HG03521 (cell line): ENCODE measurements around the gene C5orf58.

Experiments
- ATAC-seq: cut with Tn5 transposase; IDR thresholded peaks from one replicate; pipeline ENCODE4 v1.9.1; 2021; ENCODE audit warnings: mild to moderate bottlenecking, moderate library complexity; ENCODE audit not compliant: unreplicated experiment

C5orf58 gene

DNA sequence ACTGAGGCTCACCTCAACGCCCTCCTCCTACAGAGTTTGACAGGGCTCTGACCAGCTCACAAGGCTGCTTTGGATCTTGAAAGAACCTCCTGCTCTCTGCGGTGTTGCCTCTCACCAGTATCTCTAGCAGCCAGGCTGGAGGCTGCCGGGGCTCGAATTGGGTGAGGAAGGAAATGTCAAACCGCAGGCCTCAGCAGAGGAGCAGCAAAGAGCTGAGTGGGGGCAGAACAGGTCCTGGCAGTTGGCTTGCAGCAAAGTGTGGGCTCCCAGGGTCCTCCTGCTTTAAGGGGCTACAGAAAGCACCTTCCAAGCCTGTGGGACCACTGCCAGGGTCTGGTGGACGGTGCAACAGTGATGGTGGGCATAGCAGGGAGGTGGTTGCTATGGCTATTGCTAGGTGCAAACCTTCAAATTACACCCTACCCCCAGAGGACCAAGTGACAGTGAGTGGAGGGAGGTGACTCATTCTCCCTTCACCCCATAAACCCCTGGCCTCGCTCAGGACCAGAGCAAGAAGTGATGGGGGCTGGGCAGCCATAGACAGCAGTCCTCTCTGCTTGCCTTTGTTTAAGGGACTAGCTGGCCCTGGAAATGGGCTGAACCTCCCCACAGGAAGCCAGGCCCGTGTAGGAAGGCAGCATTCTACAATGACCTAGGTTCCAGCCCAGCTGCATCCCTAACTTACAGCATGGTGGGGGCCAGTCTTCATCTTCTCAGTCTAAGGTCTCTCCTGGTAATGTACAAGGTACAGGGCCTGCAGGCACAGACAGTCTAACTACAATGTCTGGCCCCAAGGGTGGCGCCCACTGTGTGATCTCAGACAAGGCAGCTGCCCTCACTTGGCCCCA, 46.0 kb downstream of the C5orf58 start:
- ATAC-seq: peak; percentile 86

DNA sequence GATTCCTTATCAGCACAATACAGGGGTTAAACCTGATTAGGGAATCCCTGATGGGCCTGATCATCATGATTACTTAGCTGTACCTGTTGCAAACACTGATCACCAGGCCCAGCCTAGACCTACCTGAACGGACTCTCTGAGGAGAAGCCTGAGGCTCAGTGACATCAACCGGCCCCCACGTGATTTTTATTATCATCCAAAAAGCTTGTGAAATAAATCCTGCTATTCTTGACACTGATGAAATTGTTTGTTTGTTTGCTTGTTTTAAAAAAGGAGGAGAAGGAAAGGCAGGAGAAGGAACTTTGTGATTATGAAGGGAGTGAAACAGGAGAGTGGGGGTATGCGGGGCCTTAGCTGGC, 46.7 kb downstream of the C5orf58 start:
- no peak for ATAC-seq

DNA sequence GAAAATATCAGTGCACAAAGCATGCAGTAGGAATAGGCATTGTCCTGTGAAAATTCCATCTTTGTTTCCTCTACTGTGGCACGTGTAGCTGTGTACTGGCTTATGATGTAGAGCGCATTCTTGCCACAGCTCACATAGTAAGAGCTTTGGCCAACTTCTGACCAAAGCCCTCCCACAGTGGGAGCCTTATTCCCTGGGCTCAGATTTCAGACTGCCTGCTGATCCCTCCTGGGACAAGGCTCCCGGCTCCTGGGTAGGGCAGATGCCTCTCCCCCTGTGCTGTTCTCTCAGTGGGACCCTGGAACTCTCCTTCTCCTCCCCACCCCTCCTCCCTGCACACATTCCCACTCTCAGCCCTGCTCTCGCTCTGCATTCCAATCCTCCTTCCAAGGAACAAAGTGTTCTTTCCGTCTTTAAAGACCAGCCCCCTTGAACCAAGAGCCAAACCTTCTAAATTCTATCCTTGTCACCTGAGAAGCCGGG, 47.3 kb downstream of the C5orf58 start:
- ATAC-seq: no peak

DNA sequence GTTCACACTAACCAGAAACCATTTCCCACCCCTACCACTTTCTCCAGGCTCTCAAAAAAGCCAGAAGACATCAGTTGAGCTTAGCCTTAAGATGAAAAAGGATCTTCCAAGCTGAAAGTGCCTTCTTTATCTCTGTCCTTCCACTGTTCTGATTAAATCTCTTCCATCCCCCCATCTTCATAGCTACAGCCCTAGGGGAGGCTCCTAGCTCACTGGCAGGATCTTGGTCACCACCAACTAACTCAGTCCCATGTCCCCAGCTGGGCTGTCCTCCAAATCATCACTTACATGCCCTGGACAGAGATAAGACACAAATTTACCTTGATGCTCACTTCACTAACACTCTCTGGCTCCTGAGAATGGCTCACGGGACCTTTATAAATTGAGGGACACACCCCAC, 50.5 kb downstream of the C5orf58 start:
- no peak for ATAC-seq

DNA sequence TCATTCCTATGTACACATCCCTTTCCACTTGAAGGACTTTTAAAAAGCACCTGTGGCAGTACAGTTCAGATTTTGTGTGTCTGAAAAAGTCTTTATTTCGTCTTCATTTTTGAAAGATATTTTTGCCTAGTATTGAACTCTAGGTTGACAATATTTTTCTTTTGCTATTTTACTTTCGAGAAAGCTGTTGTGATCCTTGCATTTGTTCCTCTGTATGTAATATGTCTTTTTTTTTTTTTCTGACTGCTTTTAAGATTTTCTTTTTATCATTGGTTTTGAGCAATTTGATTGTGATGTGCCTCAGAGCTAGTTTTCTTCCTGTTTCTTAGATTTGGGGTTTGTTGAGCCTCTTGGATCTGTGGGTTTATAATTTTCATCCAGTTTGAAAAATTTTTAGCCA, 51.4 kb downstream of the C5orf58 start:
- no peak for ATAC-seq

DNA sequence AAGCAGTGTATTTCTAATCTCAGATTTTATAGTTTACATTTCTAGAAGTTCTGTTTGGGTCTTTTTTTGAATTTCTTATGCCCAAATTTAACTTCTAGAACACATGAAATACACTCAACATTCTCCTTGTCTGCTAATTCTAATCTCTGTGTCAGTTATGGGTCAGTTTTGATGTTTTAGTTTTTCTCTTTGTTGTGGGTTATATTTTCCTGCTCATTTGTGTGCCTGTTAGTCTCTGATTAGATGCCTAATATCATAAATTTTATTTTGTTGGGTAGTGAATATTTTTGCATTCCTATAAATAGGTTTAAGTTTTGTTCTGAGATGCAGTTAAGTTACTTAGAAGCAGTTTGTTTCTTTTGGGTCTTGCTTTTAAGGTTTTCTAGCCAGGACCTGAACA, 52.4 kb downstream of the C5orf58 start:
- no peak for ATAC-seq

DNA sequence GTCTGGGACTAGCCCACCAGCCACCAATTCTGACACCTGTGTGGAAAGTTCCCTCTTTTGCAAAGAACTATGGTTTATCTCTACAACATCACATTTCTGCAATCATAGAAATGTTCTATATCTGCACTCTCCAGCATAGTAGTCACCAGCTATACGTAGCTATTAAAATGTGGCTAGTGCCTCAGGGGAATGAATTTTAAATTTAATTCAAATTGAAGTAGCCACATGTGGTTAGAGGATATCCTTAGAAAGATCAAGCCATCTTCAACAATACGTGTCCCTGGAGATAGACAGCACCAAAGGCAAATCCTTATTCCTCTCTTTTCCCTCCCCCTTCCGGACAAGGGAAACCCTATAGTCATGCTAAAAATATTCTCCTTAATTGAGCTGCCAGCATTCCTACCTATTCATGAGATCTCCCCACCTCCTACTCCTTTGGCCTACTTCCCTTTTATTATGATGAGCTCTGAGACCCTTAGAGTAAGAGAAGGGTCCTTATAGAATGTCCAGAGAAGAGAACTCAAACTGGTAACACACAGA, 53.7 kb downstream of the C5orf58 start:
- ATAC-seq: no peak

DNA sequence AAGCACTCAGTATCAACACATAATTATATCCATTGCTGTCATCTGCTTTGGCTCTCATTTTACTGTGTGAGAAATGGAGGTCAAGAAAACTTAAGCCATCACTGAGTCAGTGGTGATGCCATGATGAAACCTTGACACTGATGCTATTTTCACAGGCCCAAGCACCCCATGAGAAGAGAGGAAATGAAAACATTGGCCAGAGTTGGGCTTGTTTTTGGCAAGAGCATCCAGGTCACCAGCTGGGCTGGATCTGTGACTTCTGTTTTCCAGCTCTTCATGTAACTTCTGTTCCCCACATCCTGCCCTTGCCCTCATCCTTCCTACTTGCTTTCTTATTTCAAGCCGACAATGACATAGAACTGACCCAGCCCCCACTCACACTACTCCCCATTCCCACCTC, 54.7 kb downstream of the C5orf58 start:
- ATAC-seq: no peak

DNA sequence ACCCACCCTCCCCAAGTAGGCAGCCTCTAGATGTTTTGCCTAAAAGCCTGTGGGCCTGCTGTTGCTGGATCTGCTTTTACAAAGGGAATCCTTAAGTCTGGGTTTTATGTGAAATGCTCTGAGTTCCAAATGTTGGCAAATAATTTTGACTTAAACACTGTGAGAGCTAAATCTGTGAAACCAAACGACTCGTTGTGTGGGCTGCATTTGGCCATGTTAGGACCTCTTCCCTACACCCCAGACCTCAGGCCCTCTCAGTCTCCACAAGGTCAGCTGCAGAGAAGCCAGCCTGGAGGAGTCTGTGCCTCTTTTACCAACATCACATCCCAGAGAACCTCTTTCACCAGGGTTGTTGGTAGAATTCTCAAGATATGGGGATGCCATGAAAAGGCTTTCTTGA, 55.4 kb downstream of the C5orf58 start:
- no peak for ATAC-seq

DNA sequence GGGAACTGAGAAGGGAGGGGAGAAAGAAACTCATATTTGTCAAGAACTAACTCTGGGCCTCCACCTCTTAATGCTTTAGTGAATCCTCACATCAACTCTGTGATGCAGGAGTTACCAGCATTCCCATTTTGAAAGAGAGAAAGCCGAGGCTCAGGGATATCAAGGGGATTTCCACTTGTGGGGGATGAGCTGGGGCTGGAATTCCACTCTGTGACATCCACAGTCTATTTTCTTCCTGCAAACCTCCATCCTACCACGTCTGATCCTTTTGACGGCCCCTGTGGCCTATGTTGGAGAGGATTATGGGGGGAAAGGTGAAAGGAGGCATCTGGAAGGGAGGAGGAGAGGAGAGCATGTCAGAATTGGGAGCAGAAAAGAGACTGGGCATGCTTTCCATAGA, 55.8 kb downstream of the C5orf58 start:
- no peak for ATAC-seq

DNA sequence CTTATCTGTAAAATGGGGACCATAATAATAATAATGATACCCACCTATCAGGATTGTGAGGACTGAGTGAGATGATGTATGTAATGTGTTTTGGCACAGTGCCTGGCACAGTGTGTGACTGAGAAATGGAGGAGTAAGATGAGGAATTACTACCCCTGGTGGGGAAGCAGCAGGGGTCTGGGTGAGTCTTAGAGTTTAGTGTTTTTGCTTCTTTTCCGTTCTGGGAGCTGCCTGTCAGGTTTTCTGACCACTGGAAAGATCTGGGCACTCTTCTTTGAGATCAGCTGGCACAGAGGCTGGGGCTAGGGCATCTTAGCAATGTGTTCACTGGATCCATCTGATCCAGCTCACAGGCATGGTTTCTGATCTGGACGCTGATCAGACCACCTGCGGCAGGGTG, 56.3 kb downstream of the C5orf58 start:
- ATAC-seq: no peak

DNA sequence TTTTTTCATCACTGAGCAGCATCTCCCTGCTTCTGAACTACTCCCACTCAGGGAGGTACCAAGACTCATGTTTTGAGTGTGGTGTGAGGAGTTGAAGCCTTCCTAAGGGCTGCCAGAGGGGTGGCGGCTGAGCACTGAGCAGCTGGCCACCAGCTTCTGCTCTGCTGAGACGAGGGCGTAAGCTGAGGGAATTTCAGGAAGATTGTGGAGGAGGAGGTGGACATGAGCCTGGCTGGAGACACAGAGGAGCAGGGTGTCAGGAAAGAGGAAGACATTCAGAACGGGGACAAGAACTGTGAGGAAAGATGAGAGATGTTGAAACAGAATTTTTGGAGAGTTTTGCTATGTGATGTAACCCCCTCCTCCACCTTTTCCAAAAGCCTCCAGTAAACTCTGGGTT, 57.0 kb downstream of the C5orf58 start:
- ATAC-seq: no peak

DNA sequence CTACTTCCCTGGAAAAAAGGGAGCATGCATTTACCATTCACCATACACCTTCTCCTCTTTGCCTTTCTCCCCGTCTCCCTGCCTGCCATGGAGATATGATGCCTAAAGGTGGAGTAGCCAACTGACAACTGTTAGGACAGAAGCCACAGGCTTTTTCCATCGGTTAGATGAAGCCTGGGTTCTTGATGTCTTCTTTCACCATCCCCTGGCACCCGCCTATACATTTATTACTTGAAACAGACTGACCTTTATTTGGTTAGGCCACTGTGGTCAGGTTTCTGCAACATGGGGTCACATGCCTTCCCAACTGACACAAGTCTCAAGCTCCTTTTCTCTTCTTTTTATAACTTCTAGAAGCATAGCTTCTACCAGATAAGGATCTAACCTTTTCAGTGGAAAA, 57.7 kb downstream of the C5orf58 start:
- ATAC-seq: no peak

DNA sequence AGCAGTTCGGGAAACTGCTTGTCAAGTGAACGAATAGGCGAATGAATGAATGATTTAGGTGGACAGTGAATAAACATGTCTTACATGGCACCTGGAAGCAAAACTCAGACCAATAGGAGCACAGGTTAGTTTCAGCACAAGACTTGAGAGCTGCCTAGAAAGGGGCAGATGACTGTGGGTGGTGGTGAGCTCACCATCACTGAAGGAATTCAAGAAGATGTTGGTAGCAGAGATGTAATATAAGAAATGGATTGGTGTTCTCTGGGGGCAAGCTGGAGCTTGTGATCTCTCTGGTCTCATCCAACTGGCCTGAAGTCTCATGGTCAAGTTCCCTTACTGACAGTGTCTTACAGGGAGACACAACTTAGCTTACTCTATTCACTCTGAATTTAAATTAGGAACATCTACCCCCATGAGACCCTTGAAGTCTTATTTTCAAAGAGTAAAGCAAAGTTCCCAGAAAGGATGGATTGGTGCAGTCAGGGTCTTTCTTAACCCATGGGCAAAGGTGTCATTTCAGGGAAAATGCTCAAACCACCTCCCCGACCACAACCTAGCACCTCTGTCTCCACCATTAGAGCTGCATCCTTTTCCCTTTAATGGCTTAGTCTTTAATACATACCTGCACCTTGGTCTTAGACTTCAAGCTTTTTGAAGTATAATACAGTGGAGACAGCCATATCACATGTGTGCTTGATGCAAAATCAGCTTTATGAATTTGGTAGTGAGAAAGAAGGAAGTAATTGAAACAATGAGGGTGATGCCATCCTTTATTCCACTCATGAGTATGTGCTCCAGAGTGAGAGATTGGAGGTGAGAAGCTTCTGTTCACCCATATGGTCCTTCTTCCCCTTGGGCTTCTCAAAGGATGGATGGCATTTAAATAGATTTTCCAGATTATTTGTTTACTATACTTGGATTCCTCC, 59.7 kb downstream of the C5orf58 start:
- ATAC-seq: no peak

DNA sequence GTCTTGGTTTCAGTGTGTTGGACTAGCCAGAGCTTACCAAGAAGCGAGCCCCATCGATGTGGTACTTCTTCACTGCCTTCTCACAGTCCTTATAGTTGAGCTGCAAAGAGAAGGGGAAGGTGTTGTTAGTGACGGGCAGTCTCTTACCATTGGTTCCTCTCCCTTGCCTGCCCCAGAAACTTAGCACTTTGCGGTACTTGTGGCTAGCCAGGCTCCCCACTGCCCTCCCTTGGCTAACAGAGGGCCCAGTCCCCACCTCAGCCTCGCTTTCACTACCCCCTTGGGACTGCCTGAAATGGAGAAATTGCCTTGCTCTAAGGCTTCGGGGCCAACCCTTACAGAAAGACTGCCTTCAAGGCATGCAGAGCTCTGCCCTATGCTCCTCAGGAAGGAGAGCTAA, 60.5 kb downstream of the C5orf58 start:
- peak; percentile 74 for ATAC-seq

DNA sequence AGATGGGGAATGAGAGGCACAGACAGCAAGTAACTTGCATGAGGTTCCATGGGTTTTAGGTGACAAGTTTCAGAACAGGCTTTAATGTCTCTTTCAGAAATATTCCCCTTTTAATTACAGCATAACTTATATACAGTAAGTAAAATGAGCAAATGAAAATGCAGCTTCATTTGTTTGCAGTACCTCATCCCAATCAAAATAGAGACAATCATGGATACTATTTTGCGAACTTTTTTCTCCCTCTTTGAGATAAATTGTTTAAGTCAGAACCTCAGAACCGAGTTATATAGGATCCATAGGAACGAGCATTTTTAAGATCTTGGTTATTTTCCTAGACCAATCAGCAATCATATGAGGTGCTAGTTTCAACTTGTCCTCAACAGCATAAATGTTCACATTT, 61.3 kb downstream of the C5orf58 start:
- ATAC-seq: no peak

DNA sequence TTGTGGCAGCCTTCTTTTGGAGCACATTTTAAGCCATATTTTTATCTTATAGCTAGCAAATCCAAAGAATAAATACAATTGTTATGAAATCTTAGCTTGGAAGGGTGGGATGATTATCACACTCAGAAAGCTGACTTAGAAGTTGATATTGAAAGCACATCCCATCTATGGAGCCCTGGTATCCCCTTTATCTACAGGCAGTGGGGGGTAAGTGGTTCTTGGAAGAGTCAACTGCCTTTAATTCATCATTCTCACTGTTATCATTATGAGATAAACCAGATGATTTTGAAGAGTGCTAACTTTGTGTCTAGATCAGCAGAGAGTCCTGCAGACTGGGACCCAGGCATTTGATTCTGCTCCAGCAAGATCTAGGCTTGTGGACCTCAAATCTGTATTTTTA, 61.8 kb downstream of the C5orf58 start:
- no peak for ATAC-seq
